Fibroblast of pulmonary artery (primary cell): ENCODE data around the gene SRRM4.

ENCODE experiments used
- DNase-seq: peaks from one replicate; pipeline ENCODE4 v3.0.0-alpha.2; 2010; ENCODE audit warnings: low read depth
- H3K4me3 ChIP-seq: replicated peaks from 2 replicates; pipeline ENCODE4 v1.5.1; 2011; ENCODE audit warnings: low read depth, mild to moderate bottlenecking, control low read depth, low read length, moderate library complexity
- CTCF ChIP-seq: IDR thresholded peaks from 2 replicates; pipeline ENCODE4 v1.5.1; 2011; ENCODE audit warnings: mild to moderate bottlenecking, control low read depth, low read length, inconsistent platforms; ENCODE audit errors: missing control alignments

The SRRM4 gene

GRCh38 chr12:118982984-118983761, 1.8 kb downstream of the SRRM4 start:
- no peak overlapping the region for H3K4me3 ChIP-seq
- DNase-seq: no peak
- no peak for TF ChIP-seq CTCF

DNA sequence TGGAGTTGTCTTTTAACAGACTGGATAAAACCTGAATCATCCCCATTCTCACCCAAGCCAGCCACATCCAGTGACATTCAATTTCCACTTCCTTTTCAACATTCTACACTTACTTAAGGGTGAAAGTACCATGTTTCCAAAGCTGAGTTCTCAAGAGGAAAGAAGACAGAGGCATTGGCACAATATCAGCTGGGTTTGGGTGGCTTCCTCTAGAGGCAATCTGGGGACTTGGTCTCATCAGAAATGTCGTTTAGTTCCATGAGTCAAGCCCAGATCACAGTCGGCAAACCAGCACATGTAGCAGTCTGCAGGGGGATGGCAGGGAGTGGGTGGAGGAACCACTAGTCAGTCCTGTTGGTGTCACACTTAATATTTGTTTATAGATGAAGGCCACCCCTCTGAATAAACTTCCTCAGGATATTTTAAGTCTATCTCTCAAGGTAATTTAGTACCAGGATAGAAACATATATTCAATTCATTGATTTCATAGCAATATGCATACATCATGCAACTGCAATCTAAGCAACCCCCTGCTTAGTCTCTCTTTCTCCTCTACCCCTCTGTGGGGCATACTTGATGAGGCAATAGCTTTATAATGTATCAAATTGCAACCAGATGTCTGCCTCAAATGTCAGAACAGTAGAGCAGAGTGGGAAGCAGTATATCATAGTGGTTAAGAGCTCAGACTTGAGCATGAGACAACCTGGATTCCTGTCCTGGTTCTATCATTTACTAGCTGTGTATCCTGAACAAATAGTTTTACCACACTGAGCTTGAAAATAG, 3.0 kb downstream of the SRRM4 start:
- H3K4me3 ChIP-seq: no peak overlapping the region
- DNase-seq: no peak
- TF ChIP-seq CTCF: no peak

- no peak for TF ChIP-seq CTCF
- no peak for DNase-seq
- no peak overlapping the region for H3K4me3 ChIP-seq
Measured at GRCh38 chr12:118986050-118986449, 4.7 kb downstream of the SRRM4 start.

DNA sequence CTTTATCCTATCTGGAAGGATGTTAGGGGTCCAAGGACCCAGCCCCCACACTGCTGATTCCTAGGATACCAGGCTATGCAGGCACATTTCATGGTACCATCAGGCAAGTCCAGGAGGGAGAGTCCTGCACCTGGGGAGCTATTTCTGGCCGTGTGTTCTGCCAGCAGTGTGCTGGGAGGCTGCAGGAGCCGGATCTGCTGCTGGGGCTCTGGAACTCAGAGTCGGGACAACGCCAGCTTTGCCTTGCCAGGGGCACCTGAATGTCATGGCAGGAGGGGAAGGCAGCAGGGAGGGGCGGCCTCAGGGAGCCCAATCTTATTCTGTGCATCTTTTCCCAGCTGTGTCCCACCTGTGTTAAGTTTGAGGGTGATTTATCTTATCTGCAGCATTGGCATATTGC, 17.8 kb downstream of the SRRM4 start:
- no peak overlapping the region for H3K4me3 ChIP-seq
- no peak for TF ChIP-seq CTCF
- no peak for DNase-seq

DNA sequence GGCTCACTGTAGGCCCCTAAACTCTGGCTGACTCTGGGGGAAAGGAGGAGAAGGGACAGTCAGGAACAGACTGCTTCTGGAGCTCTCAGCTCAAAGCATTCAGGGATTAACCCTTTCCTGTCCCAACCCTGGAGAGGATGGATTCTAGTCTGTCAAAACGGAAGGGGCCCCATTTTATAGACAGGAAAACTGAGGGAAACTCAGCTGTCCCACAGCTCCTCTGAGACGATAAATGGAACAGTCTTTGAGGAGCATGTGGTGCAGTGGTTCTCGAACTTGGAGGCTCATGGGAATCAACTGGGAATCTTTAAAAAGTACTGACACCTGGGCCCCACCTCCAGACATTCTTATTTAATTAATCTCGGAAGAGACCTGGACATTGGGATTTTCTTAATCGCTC, 23.7 kb downstream of the SRRM4 start:
- no peak overlapping the region for H3K4me3 ChIP-seq
- TF ChIP-seq CTCF: no peak
- DNase-seq: no peak

DNA sequence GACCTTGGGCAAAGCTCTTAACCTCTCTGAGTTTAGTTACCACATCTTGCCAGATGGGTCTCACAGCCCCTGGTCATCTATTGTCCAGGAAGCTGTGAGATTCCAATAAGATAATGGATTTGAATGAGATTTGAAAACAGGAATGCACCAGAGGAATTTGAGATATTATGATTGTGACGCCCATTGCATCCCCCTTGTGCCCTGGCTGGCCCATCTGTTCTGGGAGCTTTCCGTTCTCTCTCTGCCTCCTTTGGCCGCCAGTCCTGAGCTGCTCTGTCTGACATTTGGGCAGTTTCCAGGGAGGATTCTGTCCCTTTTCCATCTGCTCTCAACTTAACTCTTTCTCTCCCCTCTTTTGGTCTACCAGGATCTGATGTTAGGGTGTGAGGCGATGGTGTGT, 24.6 kb downstream of the SRRM4 start:
- no peak for DNase-seq
- H3K4me3 ChIP-seq: no peak overlapping the region
- no peak for TF ChIP-seq CTCF
